ENCODE measurements around the gene SLC16A11. TPM values are rescaled to one million over a fixed set of nuclear protein-coding genes. Genes with fewer than 3 reads are reported as not detected.

Gene SLC16A11
- total RNA-seq, 1 experiment from 2014 or later = not detected

DNA sequence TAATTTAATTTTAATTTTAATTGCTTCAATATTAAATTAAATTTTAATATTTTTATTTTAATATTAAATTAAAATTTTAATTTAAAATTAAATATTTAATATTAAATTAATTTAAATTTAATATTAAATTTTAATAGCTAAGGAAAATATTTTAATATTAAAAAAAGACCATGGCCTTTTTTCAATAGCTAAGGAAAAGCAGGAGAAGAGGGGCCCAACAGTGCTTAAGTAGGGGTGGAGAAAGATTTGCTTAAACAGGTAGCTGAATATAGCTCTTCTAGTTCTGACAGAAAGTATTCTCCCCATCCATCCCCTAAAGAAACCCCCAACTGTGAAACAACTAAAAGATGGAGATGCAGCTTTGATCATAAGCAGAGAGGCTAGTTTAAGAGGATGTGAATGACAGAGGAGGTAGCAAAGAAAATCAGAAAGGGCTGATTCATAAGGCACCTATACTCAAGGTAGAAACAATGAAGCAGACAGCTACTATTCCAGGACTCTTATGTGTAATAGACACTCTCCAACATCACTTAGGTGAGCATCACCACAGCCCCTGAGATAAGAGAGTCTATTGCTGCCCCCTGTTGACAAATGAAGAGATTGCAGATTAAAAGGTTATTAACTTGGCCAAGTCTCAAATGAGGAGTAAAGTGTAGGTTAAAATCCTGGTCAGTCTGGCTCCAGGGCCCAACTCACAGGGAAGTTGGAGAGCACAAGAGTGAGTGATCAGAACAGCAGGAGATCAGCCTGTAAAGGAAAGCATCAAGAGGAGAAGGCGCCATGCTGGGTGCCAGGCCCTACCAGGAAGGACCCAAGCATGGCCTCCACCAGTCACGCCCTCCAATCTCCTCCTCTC lies 39.3 kb downstream of the SLC16A11 start:
- H3K9me3 Mint-ChIP-seq (ENCODE audit: unreplicated experiment) = no peaks in the 10 kb centered on the region
- TF ChIP-seq, protein P1, sequence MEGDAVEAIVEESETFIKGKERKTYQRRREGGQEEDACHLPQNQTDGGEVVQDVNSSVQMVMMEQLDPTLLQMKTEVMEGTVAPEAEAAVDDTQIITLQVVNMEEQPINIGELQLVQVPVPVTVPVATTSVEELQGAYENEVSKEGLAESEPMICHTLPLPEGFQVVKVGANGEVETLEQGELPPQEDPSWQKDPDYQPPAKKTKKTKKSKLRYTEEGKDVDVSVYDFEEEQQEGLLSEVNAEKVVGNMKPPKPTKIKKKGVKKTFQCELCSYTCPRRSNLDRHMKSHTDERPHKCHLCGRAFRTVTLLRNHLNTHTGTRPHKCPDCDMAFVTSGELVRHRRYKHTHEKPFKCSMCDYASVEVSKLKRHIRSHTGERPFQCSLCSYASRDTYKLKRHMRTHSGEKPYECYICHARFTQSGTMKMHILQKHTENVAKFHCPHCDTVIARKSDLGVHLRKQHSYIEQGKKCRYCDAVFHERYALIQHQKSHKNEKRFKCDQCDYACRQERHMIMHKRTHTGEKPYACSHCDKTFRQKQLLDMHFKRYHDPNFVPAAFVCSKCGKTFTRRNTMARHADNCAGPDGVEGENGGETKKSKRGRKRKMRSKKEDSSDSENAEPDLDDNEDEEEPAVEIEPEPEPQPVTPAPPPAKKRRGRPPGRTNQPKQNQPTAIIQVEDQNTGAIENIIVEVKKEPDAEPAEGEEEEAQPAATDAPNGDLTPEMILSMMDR (IDR thresholded peaks at IDR 0.05; ENCODE audit: unreplicated experiment) = peak; percentile 74
- no peak overlapping the region for H3K4me3 Mint-ChIP-seq (ENCODE audit: unreplicated experiment)
- ChIA-PET POLR2A (interaction anchor here (0.8 to 4.4 kb wide), 12 partner anchors 8 to 338 kb away, joined by 3 to 28 read pairs (median 3); partner anchors contain the start of genes ALOX12, RNASEK and TEKT1), CTCF (interaction anchor here (0.6 to 8.2 kb wide), 36 partner anchors 8 to 1672 kb away, joined by 3 to 137 read pairs (median 5); partner anchors contain the start of genes BCL6B and TEKT1)
- peaks cover 60% of the 10 kb centered on the region for H3K36me3 Mint-ChIP-seq (ENCODE audit: insufficient read depth, unreplicated experiment)
- peak; percentile 82 for DNase-seq (ENCODE audit: unreplicated experiment)
- H3K4me1 Mint-ChIP-seq (ENCODE audit: insufficient read depth, unreplicated experiment) = peaks cover 11% of the 10 kb centered on the region
- no peaks in the 10 kb centered on the region for H3K27me3 Mint-ChIP-seq (ENCODE audit: insufficient read depth, unreplicated experiment)
- BruUV-seq (replicated peaks) = no TSS peak
- H3K27ac Mint-ChIP-seq (ENCODE audit: low read depth, unreplicated experiment) = no peak overlapping the region
- intact Hi-C loops (cut with micrococcal nuclease) = loop anchor here (1.0 kb wide), 3 partner anchors 93 to 338 kb away; no protein-coding TSS in a partner anchor

DNA sequence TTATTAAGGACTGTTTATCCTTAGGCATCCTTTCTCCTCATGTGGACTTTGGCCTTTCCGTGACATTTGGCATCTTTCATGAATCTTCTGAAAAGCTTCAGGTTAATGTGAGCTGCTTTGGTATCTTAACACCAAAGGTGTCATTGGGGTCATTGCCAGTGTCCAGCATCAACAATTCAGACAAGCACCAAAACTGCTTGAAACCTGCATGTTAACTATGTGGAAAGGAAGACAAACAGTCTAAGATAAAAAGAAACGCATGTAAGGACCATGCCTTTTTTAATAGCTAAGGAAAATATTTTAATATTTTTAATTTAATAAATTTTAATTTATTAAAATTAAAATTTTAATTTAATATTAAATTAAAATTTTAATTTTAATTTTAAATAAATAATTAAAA lies 40.1 kb downstream of the SLC16A11 start:
- no peak for DNase-seq (ENCODE audit: unreplicated experiment)
- CTCF ChIA-PET = interaction anchor here (0.6 to 8.2 kb wide), 25 partner anchors 8 to 1671 kb away, joined by 3 to 137 read pairs (median 7); partner anchors contain the start of genes BCL6B and TEKT1
- Mint-ChIP-seq H3K9me3 (ENCODE audit: unreplicated experiment) (no peaks in the 10 kb centered on the region), H3K4me3 (ENCODE audit: unreplicated experiment) (no peak overlapping the region), H3K4me1 (ENCODE audit: insufficient read depth, unreplicated experiment) (peaks cover 6% of the 10 kb centered on the region), H3K27me3 (ENCODE audit: insufficient read depth, unreplicated experiment) (no peaks in the 10 kb centered on the region), H3K27ac (ENCODE audit: low read depth, unreplicated experiment) (no peak overlapping the region), H3K36me3 (ENCODE audit: insufficient read depth, unreplicated experiment) (peaks cover 53% of the 10 kb centered on the region)
- TF ChIP-seq, protein P1 (IDR thresholded peaks at IDR 0.05; ENCODE audit: unreplicated experiment) = no peak
- intact Hi-C loops (cut with micrococcal nuclease) = loop anchor here (1.0 kb wide), 1 partner anchor 92 kb away; no protein-coding TSS in a partner anchor
- POLR2A ChIA-PET = interaction anchor here (0.6 to 4.4 kb wide), 10 partner anchors 7 to 366 kb away, joined by 3 to 28 read pairs (median 6); partner anchors contain the start of genes ALOX12, RNASEK and TEKT1
- no TSS peak for BruUV-seq (replicated peaks)

DNA sequence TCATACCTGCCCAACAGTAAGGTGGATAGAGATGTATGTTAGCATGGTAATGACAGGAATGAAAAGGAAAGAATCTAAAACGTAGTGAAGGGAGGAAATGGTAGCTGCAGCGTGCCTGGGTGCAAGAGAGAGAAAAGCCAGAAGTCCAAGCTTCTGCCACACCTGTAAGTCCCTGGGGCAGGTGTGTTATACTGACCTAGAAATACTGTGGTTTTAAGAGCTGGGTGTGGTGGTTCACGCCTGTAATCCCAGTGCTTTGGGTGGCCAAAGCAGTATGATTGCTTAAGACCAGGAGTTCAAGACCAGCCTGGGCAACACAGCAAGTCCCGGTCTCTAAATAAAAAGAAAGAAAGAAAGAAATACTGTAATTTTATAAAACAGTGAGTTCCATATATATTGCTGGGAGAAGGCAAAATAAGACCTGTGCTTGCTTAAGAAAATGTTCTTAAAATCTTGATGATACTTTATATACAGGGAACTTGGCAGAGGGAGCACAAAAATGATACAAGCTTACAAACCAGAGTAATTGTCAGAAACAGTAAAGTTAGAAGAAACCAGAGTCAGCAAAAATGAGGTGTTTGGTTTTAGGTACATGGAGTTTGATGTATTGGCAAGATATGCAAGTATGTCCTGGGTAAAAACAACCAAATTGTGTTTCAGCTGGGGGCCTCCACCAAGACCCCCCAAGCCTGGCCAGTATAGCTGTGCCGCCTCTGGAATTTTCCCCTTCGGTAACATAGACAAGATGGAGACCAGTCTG lies 41.4 kb downstream of the SLC16A11 start:
- H3K27ac Mint-ChIP-seq (ENCODE audit: low read depth, unreplicated experiment) = no peak overlapping the region
- no peaks in the 10 kb centered on the region for H3K27me3 Mint-ChIP-seq (ENCODE audit: insufficient read depth, unreplicated experiment)
- ChIA-PET POLR2A (interaction anchor here (2.2 to 4.4 kb wide), 4 partner anchors 10 to 336 kb away, joined by 8 to 28 read pairs (median 12); partner anchors contain the start of gene RNASEK), CTCF (interaction anchor here (0.6 to 8.2 kb wide), 12 partner anchors 11 to 334 kb away, joined by 3 to 137 read pairs (median 6); partner anchors contain the start of gene BCL6B)
- no peak for DNase-seq (ENCODE audit: unreplicated experiment)
- no peak overlapping the region for H3K4me3 Mint-ChIP-seq (ENCODE audit: unreplicated experiment)
- BruUV-seq (replicated peaks) = no TSS peak
- H3K4me1 Mint-ChIP-seq (ENCODE audit: insufficient read depth, unreplicated experiment) = peaks cover 6% of the 10 kb centered on the region
- intact Hi-C loops (cut with micrococcal nuclease) = no loop called here
- TF ChIP-seq, protein P1 (IDR thresholded peaks at IDR 0.05; ENCODE audit: unreplicated experiment) = no peak
- peaks cover 52% of the 10 kb centered on the region for H3K36me3 Mint-ChIP-seq (ENCODE audit: insufficient read depth, unreplicated experiment)
- H3K9me3 Mint-ChIP-seq (ENCODE audit: unreplicated experiment) = no peaks in the 10 kb centered on the region
